ENCODE measurements around the gene NDUFV2.

The NDUFV2 gene

GRCh38 chr18:9102508-9103375 is at the start of gene NDUFV2:
NDUFV2 (plus strand) TSS chr18:9102699; CDS start chr18:9102744, 45 bp downstream.
- peak; percentile 98 for DNase-seq (ENCODE audit: low read depth)
- H3K4me3 ChIP-seq (ENCODE audit: low read depth, low read length) = peak within 1 kb of the TSS; percentile 99
- TF ChIP-seq CTCF (IDR thresholded peaks at IDR 0.05; ENCODE audit: low read depth, low read length) (no peak), POLR2A (IDR thresholded peaks at IDR 0.05; ENCODE audit: extremely low read depth, insufficient read length) (peak; percentile 62), MYC (IDR thresholded peaks at IDR 0.05; ENCODE audit: low read depth, low read length) (peak; percentile 44; the same call in 1 of the 2 replicates), MAX (IDR thresholded peaks at IDR 0.05; ENCODE audit: low read depth, low read length) (peak; percentile 35; the same call in 1 of the 2 replicates)

GRCh38 chr18:9053814-9054213 is 48.7 kb upstream of the NDUFV2 start:
- TF ChIP-seq MYC (IDR thresholded peaks at IDR 0.05; ENCODE audit: low read depth, low read length) (no peak), CTCF (IDR thresholded peaks at IDR 0.05; ENCODE audit: low read depth, low read length) (no peak)
- H3K4me3 ChIP-seq (ENCODE audit: low read depth, low read length) = no peak overlapping the region
- DNase-seq (ENCODE audit: low read depth) = no peak

- peak; percentile 69 for DNase-seq (ENCODE audit: low read depth)
- TF ChIP-seq MYC (IDR thresholded peaks at IDR 0.05; ENCODE audit: low read depth, low read length) (no peak), POLR2A (IDR thresholded peaks at IDR 0.05; ENCODE audit: extremely low read depth, insufficient read length) (no peak), MAX (IDR thresholded peaks at IDR 0.05; ENCODE audit: low read depth, low read length) (no peak), CTCF (IDR thresholded peaks at IDR 0.05; ENCODE audit: low read depth, low read length) (no peak)
- no peak overlapping the region for H3K4me3 ChIP-seq (ENCODE audit: low read depth, low read length)
Observed at GRCh38 chr18:9055185-9055584, 47.3 kb upstream of the NDUFV2 start.

- TF ChIP-seq MYC (IDR thresholded peaks at IDR 0.05; ENCODE audit: low read depth, low read length) (no peak), MAX (IDR thresholded peaks at IDR 0.05; ENCODE audit: low read depth, low read length) (no peak), CTCF (IDR thresholded peaks at IDR 0.05; ENCODE audit: low read depth, low read length) (no peak), POLR2A (IDR thresholded peaks at IDR 0.05; ENCODE audit: extremely low read depth, insufficient read length) (no peak)
- no peak overlapping the region for H3K4me3 ChIP-seq (ENCODE audit: low read depth, low read length)
- no peak for DNase-seq (ENCODE audit: low read depth)
Observed at GRCh38 chr18:9055626-9056025, 46.9 kb upstream of the NDUFV2 start.

- DNase-seq (ENCODE audit: low read depth) = no peak
- H3K4me3 ChIP-seq (ENCODE audit: low read depth, low read length) = no peak overlapping the region
- TF ChIP-seq MAX (IDR thresholded peaks at IDR 0.05; ENCODE audit: low read depth, low read length) (no peak), CTCF (IDR thresholded peaks at IDR 0.05; ENCODE audit: low read depth, low read length) (no peak), MYC (IDR thresholded peaks at IDR 0.05; ENCODE audit: low read depth, low read length) (no peak), POLR2A (IDR thresholded peaks at IDR 0.05; ENCODE audit: extremely low read depth, insufficient read length) (no peak)
Observed at GRCh38 chr18:9057646-9058045, 44.9 kb upstream of the NDUFV2 start.

Measured in NB4 (cell line).